HuH-7.5 (cell line): ENCODE data around the gene ADORA2A.

Experiments
- DNase-seq: peaks from one replicate; pipeline ENCODE4 v3.0.0; 2011; ENCODE audit warnings: low spot score

The ADORA2A gene

GRCh38 chr22:24403346-24403745 lies 24.1 kb upstream of the ADORA2A start:
- no peak for DNase-seq

GRCh38 chr22:24404561-24405275 lies 22.7 kb upstream of the ADORA2A start:
- no peak for DNase-seq

GRCh38 chr22:24405631-24406321 lies 21.6 kb upstream of the ADORA2A start:
- no peak for DNase-seq

GRCh38 chr22:24406322-24407277 lies 20.8 kb upstream of the ADORA2A start:
- DNase-seq = no peak

GRCh38 chr22:24407278-24407665 lies 20.1 kb upstream of the ADORA2A start:
- DNase-seq = no peak

GRCh38 chr22:24407884-24408283 lies 19.5 kb upstream of the ADORA2A start:
- no peak for DNase-seq

GRCh38 chr22:24408630-24409029 lies 18.8 kb upstream of the ADORA2A start:
- no peak for DNase-seq

- DNase-seq = no peak
Observed at GRCh38 chr22:24409707-24410106, 17.7 kb upstream of the ADORA2A start.

- DNase-seq = no peak
Observed at GRCh38 chr22:24410110-24410856, 17.1 kb upstream of the ADORA2A start.

- DNase-seq = no peak
Observed at GRCh38 chr22:24411256-24412004, 16.0 kb upstream of the ADORA2A start.

- DNase-seq = no peak
Observed at GRCh38 chr22:24412274-24412673, 15.1 kb upstream of the ADORA2A start.

GRCh38 chr22:24413271-24413670 lies 14.1 kb upstream of the ADORA2A start:
- no peak for DNase-seq

- no peak for DNase-seq
Observed at GRCh38 chr22:24413736-24414385, 13.5 kb upstream of the ADORA2A start.

GRCh38 chr22:24414523-24414922 lies 12.9 kb upstream of the ADORA2A start:
- no peak for DNase-seq

GRCh38 chr22:24414984-24415945 lies 12.1 kb upstream of the ADORA2A start:
- DNase-seq = no peak

GRCh38 chr22:24416095-24416494 lies 11.3 kb upstream of the ADORA2A start:
- no peak for DNase-seq

GRCh38 chr22:24416611-24417010 lies 10.8 kb upstream of the ADORA2A start:
- no peak for DNase-seq

- DNase-seq = no peak
Observed at GRCh38 chr22:24417200-24417599, 10.2 kb upstream of the ADORA2A start.

- no peak for DNase-seq
Observed at GRCh38 chr22:24417901-24418641, 9.3 kb upstream of the ADORA2A start.
